HG03025 (cell line): ENCODE results near the gene LINC00305.

ENCODE experiments used
- ATAC-seq: cut with Tn5 transposase; IDR thresholded peaks from one replicate; pipeline ENCODE4 v1.9.1; 2021; ENCODE audit warnings: mild to moderate bottlenecking, moderate library complexity; ENCODE audit not compliant: unreplicated experiment, low FRiP score

LINC00305 gene

DNA sequence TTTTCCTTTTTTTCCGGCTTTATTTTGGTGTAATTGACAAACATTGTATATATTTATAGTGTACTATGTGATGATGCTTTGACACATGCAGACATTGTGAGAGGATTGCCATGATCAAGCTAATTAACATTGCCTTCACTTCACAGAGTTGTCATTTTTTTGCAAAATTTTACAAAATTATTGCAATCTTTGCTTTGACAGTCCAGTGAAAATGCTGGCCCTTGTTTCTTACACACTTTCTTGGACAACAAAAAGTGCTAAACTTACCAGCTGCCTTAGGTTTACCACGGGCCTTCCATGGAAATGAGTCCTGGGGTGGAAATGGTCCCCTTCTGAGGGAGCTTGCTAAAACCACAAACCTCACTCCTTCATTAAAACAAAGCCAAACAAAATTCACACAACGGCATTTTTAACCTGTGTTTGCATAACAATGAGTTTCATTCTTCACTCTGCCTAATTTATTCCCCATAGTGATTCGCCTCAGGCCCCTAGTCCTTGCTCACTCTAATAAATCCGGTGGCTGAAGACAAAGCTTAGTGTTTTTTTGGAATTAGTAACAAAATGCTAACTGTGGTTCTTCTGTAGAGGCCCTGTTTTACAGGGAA is 32.2 kb downstream of the LINC00305 start:
- no peak for ATAC-seq

DNA sequence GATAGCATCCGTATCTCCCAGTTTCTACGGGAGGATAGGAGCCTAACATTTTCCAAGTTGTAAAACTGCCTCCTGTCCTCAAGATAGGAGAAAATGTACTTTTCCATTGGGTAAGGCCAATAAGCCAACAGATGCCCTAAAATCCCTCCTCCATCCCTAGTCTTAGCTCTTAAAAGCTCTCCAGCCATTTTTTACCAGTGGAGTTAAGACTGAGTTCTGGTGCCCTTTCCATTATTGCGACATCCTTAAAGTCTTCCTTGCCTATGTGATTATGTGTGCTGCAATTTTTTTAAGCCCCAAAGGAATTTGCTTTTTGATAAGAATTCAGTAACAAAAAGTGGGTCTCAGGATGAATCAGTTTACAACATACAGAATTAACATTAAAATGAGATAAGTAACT is 33.0 kb downstream of the LINC00305 start:
- no peak for ATAC-seq

DNA sequence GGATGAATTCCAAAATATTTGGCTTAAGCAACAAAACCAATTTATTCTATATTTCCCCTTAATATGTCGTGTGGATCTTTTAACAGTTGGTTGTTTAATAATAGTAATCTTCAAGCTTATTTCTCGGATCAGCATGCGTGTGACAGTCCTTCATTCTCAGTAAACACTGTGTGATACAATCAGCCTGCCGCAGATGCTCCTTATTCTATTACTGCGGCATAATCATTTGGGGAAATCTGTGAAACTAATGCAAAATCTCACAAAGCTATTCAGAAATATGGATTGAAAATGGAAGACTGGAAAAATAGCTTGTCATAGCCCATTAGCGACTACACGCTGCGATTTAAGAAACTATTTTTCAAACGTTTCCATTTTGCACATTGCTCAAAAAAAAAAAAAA is 36.9 kb downstream of the LINC00305 start:
- ATAC-seq: no peak

DNA sequence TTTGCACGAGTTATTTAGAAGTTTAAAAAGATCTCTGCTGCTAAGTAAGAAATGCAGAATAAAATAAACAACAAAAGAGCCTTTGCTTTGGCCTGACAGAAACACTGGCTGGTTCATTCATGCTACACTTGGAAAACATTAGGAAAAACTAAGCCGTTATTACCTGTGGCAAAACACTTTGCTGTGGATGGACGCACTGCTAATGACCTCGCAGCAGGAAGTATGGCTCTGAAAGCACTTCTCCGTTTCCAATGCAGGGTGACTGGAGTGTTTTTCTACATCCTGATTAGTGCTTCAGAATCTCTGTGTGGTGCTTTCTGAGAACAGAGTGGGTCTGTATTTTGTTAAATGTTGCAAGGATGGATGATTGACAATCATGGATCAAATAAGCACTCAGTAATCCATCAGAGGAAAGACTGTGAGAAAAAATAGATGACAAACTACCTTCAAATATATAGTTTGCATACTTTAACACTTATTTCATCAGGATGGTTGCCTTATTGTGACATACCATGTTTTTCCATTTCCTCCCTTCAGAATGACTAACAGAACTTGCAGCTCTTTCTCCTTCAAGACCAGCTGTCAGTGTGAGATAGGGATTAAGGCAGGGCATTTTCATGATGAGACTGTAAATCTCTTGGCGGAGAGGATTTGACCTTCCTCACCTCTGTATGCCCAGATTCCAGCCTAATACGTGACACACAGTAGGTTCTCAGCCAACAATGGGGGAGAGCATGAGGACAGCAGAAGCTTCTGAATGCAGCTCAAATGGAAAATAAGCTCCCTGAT is 38.0 kb downstream of the LINC00305 start:
- no peak for ATAC-seq

DNA sequence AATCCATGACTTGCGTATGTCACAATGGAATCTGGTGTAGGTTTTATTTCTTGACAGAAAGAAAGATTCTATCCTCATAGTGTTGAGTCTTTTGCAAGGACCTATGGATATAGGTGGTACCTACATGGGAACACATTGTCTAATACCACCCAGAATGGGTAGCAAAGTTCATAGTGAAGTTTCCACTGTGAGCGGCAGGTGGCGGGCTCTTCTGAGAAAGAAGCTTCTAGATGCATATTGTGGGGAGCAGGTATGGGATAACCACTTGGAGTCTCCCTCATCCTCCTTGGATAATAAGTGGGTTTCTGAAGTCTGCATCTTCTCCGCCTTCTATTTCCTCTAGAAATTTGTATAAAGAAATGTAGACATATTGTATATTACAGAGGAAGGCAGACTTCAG is 44.9 kb downstream of the LINC00305 start:
- no peak for ATAC-seq

GRCh38 chr18:64100116-64100922 is 48.6 kb downstream of the LINC00305 start:
- ATAC-seq: no peak

DNA sequence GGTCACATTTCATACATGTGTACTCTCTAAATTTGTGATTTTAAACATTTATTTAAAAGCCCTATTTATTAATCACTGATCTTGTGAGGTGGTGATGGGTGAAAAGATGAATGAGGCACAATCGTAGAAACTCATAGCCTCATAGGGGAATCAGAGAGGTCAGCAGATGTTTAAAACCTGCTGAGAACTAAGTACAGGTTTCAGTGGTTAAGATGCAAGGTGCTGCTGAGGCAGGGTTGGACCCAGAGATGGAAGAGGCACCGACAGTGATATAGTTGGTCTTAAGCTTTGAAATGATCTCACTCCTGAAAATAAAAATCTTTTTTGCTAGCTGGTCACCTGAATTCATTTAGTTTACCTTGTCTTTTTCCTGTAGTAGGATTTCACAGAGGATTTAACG is 49.6 kb downstream of the LINC00305 start:
- no peak for ATAC-seq

- no peak for ATAC-seq
These were observed 51.4 kb downstream of the LINC00305 start for GRCh38 chr18:64097497-64097896.

DNA sequence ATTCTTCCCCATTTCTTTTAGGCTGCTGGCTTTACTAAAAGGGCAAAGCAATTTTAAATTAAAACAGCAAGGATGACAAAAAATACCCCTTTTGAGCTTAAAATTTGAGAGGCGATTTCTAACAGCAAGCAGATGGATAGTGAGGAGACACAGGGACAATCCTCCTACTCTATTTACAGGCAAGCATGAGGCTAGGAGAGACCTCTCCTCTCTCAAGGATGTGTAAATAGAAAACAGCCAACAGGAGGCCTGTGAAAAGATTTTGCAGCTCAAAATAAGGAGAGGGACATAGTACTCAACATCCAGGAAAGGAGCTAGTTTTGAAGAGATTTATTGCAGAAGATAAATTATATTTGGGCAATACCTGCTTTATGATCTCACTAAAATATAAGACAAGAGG is 53.8 kb downstream of the LINC00305 start:
- ATAC-seq: no peak

- ATAC-seq: no peak
These were observed 54.7 kb downstream of the LINC00305 start for GRCh38 chr18:64094210-64094609.

DNA sequence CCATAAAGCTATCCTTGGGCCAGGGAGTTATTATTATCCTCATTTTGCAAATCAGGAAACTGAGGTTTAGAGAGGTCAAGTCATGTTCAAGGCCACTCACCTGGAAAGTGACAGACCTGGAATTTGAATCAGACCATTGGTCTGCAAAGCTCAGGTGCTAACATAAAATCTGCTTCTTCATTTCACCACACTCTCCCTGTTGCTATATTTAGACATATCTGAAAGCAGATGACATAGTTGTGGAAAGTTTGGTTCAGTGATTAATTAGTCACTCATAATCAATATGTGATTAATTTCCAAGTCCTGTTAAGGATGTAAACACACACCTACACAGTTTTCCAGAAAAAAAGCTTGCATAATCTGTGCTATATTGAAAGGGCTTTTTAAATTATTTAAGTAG is 57.4 kb downstream of the LINC00305 start:
- ATAC-seq: no peak

DNA sequence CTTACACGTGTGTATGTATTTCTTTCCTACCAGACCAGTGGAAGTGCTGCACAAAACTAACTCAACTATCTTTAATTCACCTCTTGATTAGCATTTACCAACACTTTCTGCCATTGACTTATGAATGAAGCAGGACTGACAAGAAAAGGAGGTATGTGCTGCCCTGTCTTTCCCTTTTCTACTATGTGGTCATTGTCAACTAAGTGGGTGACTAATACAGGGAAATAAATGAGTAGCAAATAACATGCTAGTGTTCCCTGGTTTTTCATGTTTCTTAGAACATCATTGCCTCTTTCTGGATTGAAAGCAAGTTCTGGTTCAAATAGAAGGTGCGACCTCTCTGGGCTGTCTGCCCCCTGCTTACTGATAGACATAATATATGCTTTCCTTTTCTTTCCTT is 58.0 kb downstream of the LINC00305 start:
- ATAC-seq: no peak

- no peak for ATAC-seq
These were observed 65.0 kb downstream of the LINC00305 start for GRCh38 chr18:64083916-64084315.

GRCh38 chr18:64082513-64082912 is 66.4 kb downstream of the LINC00305 start:
- ATAC-seq: no peak

GRCh38 chr18:64082054-64082453 is 66.8 kb downstream of the LINC00305 start:
- ATAC-seq: no peak

DNA sequence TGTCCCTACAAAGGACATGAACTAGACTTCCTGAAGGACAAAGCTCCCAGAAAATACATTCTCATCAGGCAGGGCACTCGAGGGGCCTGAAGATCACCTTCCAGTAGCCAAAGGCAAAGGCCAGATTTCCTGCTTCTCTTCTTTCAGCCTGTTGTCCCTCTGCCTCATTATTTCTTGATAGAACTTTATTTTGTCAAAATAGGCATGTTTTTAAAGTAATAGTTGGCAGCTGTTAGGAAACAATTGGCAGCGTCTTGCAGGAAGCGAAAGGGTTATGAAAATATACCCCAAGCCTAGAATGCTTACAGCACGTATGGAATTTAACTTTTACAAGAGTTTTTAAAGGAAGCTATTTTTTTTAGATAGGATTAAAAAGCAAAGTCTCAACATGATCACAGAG is 74.9 kb downstream of the LINC00305 start:
- no peak for ATAC-seq

DNA sequence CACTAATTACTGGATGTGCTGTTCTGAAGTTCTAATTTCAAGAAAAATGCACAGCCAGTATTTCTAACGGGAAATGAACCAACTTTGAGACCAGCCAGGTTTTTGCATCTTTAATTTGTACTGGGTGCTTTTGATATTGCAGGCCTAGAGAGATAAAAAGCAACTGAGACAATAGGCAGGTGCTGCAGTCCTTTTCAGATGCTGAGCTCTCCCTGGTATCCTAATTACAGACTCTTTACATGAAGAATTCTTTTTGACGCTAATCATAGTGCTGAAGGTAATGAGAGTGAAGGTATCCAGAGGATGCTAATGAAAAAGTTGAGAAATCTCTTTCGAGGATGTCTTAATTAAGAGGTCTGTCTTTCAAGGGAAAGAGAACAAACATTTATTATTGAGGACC is 93.9 kb downstream of the LINC00305 start:
- no peak for ATAC-seq

- no peak for ATAC-seq
These were observed 95.6 kb downstream of the LINC00305 start for GRCh38 chr18:64053246-64053645.

DNA sequence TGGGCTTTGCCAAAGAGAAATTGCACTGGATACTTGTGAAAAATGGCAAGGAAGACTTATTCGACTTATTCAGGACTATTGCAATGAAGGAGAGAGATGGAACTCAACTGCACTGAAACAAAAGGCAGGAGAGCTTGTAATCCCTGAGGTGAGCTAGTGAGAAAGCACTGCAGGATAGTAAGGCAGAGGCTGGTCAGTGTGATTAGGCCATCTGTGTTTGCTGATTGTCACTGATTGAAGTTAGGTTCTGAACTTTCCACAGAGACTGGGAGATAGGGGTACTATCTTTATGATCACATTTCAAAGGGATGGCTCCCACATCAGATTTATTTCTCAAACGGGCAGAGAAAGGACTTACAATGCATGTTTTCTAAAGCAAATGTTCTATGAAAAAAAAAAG is 96.1 kb downstream of the LINC00305 start:
- no peak for ATAC-seq

DNA sequence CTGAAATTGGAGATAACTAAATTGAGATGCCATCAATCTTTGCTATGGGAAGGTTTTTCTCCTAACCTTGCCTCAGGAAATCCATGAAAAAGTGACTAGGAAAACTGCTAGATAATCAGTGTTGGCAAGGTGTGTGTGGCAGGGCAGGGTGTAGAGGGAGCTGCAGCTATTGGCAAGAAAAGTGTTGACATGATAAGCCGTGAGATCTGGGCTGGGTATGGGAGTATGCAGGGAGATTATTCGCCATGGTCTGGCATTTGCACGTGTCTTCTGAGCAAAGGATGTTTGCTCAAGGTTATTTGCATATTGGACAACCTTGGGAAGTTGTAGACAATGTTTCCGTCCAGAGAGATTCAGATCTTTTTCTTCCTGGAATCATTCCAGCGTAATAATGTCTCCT is 104.3 kb downstream of the LINC00305 start:
- no peak for ATAC-seq

- ATAC-seq: no peak
These were observed 106.0 kb downstream of the LINC00305 start for GRCh38 chr18:64042728-64043358.
